GM18519 (cell line): ENCODE results near the gene CD40.

Experiments used
- ATAC-seq: cut with Tn5 transposase; IDR thresholded peaks from one replicate; pipeline ENCODE4 v1.9.1; 2021; ENCODE audit warnings: mild to moderate bottlenecking, moderate library complexity; ENCODE audit not compliant: unreplicated experiment, low FRiP score

Gene CD40

DNA sequence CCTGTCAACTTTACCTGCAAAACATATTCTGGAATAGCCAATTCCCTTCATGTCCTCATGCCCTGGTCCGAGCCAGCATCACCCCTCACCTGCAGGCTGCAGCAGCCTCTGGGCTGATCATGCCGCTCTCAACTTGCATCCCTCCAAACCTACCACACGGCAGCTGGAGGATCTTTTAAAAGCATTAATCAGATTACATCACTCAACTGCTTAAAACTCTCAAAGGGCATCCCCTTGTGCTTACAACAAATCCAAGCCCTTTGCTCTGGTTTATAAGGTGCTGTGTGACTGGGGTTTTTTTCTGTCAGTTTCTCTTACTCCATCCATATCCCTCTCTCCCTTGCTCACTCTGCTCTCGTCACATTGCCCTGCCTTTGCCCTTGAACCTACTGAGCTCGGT is 24.0 kb downstream of the CD40 start:
- ATAC-seq, result no peak

DNA sequence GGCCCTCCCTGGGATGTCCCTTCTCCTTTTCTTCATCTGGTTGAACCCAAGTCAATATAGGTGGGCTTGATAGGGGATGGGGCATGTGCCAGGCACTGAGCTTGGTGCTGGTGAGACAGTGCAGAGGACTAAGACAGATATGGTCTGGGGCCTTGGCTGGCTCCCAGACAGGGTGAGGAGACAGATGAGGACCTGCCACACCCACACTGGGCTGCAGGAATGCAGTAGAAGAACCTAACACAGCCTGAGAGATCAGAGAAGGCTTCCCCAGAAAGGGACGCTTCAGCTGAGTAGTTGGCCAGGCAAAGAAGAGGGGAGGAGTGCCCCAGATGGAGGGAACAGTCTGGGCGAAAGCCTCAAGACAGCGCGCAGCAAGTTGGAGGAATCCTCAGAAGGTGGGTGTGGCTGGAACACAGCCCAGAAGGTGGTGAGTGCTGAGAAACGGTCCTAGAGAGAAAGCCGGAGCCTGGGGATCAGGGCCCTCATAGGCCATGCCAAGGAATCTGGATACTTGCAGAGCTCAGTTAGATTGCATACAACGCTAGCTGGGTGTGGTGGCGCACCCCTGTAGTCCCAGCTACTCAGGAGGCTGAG is 26.4 kb downstream of the CD40 start:
- ATAC-seq, result no peak

DNA sequence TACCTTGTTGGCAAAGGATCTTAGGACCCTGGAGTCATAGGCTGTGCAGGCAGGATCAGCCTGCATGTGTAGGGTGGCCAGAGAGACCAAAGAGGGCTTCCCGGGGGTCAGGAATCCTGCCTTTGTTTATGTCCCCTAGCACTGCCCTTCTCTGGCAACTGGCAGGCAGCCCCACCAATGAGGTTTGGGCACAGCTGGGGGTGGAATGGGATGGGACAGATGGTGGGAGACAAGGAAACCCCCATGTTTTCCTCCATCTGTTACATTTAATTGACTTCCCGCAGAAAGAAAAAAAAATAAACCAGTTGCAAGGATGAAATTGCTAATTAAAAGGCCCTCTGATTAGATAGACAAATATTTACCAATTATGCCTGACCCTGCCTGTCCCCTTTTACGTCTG is 27.6 kb downstream of the CD40 start:
- ATAC-seq, result no peak

DNA sequence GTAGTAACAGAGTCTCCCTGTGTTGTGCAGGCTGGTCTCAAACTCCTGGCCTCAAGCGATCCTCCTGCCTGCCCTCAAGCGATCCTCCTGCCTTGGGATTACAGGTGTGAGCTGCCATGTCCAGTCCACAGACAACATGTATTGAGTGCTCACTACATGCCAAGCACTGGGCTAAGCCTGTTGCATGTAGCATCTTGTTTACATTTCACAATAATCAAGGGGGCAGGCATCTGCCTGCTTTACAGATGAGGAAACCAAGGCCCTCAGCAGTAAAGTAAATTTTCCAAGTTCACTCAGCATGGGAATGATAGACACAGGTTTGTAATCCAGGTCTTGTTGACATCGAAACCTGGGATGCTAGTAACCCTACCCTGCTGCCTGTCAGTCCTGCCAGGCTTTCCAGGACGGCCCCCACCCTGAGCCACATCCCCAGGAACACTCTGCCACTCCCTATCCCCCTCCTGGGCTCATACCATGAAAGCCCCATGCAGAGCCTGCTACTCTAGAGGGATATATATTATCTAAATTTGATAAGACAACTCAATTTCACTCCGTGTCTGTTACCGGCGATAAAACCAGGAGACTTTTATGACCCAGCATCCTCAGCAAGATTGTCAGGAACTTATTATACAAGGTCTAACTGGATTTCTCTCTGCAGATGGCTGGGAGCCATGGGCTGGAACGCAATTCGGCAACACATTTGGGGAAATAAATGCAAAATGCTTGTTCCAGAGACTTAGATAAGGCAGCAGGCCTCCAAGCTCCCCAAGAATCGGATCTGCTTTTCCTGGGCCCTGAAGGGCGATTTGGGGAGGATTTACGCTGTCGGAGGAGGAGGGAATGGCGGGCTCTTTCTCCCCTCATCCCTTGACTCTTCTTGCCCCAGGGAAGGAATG is 30.4 kb downstream of the CD40 start:
- ATAC-seq, result no peak

DNA sequence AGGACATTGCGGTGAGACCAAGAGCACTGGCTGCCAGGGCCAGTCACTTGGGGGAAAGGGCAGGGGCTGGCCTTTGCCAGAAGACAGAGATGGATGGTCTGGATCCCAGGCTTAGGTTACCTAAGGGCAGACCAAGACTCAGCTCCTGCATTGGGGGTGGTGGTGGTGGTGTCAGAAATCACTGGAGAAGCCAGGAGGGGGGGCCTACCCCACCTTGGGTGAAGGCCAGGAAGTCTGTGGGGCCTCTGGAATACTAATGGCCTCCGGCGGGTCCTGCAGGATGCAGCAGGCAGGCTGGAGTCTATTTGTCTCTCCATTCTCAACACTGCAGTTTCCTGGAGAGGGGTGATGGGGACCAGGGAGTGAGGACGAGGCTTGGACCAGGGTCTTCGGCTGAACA is 32.8 kb downstream of the CD40 start:
- ATAC-seq, result no peak

DNA sequence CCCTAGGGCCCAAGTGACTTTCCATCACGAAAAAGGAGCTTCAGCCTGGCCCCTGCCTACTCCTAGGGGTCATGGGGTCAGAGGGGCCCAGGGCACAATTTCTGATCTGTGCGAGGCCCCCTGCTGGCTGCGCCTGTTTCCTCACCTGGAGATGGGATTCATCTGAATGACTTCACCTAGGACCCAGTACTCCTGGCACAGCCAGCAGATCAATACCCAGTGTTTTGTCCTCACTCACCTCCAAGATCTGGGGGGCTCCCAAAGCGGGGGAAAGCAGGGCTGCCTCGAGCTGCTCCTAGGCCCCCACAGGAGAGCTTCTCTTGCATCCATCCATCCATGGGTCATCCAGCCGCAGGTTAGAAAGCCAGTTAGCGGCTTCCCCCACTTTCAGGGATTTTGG is 33.8 kb downstream of the CD40 start:
- ATAC-seq, result no peak

DNA sequence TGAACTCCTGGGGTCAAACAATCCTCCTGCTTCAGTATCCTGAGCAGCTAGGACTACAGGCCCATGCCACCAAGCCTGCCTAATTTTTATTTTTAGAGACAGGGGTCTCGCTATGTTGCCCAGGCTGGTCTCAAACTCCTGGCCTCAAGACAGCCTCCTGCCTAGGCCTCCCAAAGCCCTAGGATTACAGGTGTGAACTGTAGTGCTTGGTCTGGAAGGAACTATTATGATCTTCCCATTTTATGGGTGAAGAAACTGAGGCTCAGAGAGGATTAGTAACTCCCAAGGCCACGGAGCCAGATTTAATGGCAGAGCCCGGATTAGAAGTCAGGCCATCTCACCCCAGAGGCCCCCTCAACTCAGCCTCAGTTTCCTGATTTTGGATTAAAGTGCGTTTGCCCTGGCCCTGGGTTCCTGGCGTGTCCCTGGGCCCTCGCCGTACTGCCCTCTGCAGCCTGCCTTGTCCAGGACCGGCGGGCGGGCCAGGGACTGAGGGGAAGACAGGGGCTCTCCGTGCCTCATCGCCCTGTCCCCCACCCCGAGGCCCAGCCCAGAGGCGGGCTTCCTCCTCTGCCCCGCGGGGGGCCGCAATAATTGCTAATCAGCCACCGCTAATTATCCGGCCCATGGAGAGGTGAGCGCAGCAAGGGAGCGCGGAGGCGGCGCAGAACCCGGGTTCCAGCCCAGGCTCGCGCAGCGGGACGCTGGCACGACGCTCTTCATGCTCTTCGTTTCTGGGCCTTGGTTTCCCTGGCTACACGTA is 34.9 kb downstream of the CD40 start:
- no peak for ATAC-seq

DNA sequence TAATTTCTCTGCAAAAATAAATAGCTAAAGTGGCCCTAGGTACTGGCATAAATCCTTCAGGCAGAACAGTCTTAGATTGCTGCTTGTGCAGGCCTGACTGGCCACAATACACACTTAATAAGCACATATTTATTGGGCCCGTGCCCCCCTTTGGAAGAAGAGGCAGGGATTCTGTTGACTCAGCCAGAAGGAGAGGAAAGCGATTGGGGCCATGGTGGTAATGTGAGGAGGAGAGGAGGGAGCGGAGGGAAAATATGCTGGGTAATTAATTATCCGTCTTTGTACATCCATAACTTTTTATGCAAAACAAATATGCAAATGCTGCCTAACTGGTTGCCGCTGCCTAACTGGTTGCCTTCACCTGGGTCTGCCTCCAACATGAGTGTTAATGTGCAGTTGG is 36.2 kb downstream of the CD40 start:
- no peak for ATAC-seq

DNA sequence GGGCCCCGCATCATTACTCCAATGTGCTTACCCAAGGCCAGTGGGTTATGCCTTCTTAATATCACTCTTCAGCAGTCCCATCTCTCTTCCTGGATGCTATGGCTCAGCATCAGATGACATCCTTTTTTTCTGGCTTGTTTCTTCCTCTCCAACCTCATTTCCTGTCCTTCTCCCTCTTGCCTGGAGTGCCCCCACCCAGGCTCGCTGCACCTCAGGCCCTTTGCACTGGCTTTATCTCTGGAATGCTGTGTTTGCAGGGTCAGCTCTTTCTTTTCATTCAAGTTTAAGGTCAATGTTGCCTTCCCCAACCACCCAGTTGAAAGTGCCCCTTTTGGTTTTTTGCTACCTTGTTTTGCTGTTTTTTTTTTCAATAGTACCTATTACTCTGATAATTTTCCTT is 36.7 kb downstream of the CD40 start:
- no peak for ATAC-seq

DNA sequence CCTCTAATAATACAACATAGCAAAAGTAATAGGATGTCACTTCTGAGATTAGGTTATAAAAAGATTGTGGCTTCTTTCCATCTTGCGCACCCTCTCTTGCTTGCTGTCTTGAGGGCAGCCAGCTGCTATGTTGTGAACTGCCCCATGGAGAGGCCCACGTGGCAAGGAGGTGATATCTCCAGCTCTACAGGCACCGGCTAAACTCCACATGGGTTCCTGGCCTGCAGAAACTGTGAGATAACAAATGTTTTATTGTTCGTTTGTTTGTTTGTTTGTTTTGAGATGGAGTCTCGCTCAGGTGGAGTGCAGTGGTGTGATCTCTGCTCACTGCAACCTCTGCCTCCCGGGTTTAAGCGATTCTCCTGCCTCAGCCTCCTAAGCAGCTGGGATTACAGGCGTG is 38.0 kb downstream of the CD40 start:
- ATAC-seq, result no peak

DNA sequence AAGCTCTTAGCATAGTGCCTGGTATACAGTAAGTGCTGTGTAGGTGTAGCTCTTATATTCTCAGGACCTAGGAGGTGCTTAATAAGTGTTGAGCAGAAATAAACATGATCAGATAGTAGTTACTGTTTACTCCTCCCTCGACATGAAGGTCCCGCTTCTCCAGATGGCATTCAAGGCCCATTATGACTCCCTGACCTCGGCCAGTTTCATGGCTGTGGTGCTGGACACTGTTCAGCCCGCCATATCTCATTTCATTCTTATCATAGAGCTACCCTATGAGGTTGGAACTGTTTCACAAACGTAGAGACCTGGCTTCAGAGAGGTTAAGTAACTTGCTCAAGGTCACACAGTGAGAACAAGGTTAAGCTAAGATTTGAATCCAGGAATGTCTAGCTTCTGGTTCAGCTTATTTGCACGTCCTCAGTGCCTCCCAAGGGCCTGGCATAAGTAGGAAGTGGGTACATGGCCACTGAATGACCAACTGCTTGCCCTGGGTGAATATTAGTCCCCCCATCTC is 39.0 kb downstream of the CD40 start:
- ATAC-seq, result no peak

DNA sequence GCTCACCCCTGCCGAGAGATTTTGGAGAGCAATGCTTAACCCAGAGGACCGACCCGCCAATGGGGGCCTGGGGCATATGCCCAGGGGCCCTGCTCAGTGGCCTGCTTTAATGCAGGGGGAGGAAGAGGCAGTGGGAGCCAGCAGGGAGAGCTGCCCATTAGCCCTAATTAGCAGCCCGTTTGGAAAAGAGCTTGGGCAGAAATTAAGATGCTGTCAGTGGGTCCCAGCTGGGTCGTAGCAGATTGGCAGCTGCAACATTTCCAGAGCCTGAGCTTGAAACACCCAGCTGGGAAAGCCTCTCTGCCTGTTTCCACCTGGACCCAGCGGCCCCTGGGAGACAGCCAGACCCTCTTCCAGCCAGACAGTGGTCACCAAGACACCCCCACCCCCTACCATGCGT is 39.5 kb downstream of the CD40 start:
- no peak for ATAC-seq

DNA sequence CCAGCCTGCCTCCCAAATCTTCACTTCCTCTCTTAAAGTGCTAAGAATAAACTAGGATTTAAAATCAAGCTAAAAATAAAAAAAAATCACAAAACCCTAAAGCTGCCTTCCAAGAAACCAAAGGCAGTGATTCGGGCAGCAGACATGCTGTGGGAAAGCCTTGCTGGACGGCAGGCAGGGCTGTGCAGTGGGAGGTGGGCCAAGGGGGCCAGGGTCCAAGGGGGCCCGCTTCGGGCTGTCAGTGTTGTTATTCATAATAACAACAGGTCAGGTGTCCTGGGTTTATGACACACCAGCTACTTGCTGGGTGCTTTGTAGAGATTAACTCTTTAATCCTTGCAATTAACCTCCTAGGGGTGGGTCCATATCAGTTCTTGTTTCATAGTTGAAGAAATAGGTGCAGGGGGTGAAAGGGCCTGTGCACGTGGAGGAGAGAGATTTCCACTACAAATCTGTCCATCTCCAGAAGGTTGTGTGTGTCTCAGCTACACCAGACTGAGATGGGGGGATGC is 40.4 kb downstream of the CD40 start:
- no peak for ATAC-seq

DNA sequence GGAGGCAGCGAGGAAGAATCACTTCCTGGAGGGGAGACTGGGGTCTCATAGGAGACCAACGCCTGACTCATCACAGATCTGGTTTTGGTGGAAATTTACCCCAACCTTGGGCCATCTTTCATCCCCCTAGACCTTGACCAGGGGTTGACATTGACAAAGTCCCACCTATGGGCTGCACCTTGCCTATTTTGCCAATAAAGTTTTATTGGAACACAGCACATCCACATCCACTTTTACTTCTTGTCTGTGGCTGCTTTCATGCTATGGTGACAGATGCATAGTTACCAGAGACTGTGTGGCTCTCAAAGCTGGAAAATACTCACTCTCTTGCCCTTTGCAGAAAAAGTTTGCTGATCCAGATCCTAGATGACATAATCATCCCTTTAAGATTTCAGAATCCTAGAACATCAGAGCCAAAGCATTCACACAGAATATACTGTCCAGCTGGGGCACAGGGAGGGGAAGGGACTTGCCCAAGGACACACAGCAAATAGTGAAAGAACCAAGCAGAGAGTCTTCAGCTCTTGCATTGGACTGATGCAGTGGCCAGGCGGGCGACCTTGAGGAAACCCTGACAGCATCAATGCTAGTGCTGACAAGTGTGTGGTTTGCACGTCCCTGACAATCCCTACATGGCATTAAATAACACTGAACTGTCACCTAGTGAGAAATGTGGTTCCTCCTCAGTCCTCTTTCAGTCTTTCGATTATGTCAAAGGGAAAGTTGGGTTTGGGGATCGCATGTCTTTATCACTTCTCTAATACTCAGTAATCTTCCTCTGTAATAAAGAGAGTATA is 41.2 kb downstream of the CD40 start:
- no peak for ATAC-seq

DNA sequence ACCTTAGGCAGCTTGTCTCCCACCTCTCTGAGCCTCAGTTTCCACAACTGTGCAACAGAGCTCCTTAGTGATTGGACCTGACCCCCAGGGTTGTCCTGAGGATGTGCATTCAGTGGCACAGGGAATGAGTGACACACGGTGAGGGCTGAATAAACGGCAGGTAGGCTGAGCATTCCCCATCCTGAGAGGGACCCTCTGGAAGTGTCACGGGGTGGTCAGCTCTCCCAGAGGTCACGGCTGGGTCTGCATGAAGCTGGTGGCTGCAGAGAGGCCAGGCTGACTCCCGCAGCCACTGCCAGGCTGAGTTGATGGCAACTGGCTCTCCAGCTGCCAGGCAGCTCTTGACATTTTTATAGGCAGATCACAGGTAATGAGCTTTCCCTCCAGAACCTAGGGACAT is 42.5 kb downstream of the CD40 start:
- ATAC-seq, result no peak

DNA sequence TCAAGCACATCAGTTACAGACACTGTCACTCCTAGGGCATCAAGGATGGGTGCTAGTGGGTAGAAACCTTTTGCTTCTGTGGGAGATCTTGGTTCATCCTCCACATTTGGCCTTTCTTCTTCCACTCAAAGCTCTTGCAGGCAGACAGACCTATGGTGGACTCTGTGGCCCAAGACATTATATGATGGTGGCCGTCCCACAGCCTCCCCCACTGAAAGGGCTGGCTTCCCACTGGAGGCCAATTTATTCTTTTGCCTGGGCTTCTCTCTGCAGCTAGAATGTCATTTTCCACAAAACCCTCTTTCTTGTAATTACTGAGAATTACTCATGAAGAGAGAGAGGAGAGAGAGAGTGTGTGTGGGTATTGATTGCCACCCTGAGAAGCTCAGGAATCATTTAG is 43.8 kb downstream of the CD40 start:
- no peak for ATAC-seq

DNA sequence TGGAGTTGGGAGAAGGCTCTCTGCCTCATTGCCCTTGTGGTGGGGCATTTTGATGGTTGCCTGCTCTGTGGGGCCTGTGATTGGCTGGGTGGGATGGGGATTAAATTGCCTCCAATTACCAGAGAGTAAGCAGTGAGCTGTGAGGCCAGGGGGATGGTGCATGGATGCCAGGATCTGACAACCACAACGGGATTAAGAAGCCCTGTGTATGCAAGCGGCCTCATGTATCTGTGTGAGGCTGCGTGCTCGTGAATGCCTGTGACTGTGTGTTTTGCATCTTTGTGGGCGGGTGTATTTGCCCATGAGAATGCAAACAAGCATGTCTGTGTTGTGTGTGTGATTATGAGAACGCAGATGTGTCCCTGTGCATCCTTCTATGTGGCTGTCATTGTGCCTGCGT is 46.1 kb downstream of the CD40 start:
- no peak for ATAC-seq

DNA sequence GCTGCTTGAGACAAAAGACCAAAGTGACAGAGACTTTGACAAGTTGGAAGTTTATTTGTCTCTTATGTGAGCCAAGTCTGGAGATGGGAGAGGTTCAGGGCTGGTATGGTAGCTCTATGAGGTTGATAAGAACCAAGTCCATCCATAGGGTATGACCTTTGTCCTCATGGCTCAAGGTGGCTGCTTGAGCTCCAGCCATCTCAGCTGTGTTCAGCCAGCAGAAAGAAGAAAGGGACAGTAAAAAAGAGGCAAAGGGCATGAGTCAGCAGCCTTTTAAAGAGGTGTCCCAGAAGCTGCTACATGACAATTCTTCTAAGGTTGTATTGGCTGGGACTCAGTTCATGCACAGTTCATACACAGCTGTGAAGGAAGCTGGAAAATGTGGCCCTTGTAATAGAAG is 49.0 kb downstream of the CD40 start:
- no peak for ATAC-seq

DNA sequence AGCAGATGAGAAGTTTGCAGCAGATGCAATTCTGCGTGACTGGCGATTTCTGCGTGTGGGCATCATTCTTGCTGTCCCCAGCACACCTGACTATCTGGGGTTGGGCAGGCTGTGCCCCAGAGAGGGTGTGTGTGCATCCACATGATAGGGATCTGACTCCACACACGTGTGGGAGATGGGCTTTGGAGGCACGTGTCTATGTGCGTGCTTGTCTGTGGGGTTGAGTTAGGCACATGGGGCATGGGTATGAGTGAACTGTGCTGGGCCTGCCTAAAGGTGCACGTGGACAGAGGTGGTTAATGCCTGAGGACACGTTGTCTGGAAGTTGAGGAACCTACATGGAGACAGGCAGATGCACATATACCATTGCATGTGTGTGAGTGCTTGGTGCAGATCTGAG is 50.3 kb downstream of the CD40 start:
- ATAC-seq, result no peak
